Esophagus muscularis mucosa (tissue), 4 donors: ENCODE results near the gene LILRA5. TPM values are rescaled to one million over a fixed set of nuclear protein-coding genes. Genes with fewer than 3 reads are reported as not detected.
"Not testable (repeated sequence)": the region's sequence is repeated elsewhere in the genome, so short reads cannot be mapped to it uniquely, and the experiment has no call there.

Source experiments
- DNase-seq: peaks from one replicate; pipeline ENCODE4 v3.0.0-alpha.2; 2017; ENCODE audit errors: extremely low spot score
- H3K27ac ChIP-seq, 4 donors: fragments of 200-600 bp; sonication (generic); replicated peaks in 1 of 4; 1 replicate in 3 of 4; 2 replicates in 1 of 4; pipeline ENCODE4 v1.5.1; 2016 to 2019; ENCODE audit warnings: mild to moderate bottlenecking in 1 of 4
- H3K27me3 ChIP-seq, 4 donors: fragments of 200-600 bp; sonication (generic); one replicate each; pipeline versions ENCODE4 v1.5.1 to v1.6.0; 2016 to 2019
- H3K36me3 ChIP-seq, 4 donors: fragments of 200-600 bp; sonication (generic); one replicate each; pipeline ENCODE4 v1.5.1; 2016 to 2019
- H3K4me1 ChIP-seq, 4 donors: fragments of 200-600 bp; sonication (generic); one replicate each; pipeline ENCODE4 v1.5.1; 2016 to 2019
- H3K4me3 ChIP-seq, 4 donors: fragments of 200-600 bp; sonication (generic); 1 replicate in 2 of 4; 2 replicates in 2 of 4; pipeline ENCODE4 v1.5.1; 2016 to 2019; ENCODE audit warnings: mild to moderate bottlenecking in 4 of 4, moderate library complexity in 1 of 4
- H3K9me3 ChIP-seq, 4 donors: fragments of 200-600 bp; sonication (generic); 1 replicate in 3 of 4; 2 replicates in 1 of 4; pipeline ENCODE4 v1.5.1; 2016 to 2019
- CTCF ChIP-seq, 3 experiments: fragments of 200-600 bp in 2 of 3; fragments of 450-650 bp in 1 of 3; sonication (generic) in 2 of 3; IDR thresholded peaks; one replicate each; pipeline ENCODE4 v1.5.1; 2017 to 2019; ENCODE audit warnings: antibody characterized with exemption in 3 of 3, mild to moderate bottlenecking in 2 of 3, moderate library complexity in 1 of 3
- EP300 ChIP-seq: sonication (generic); formaldehyde crosslinking; IDR thresholded peaks from one replicate; pipeline ENCODE4 v1.6.1; 2017; ENCODE audit warnings: antibody characterized with exemption
- POLR2A ChIP-seq: fragments of 450-650 bp; IDR thresholded peaks from one replicate; pipeline ENCODE4 v1.6.1; 2017; ENCODE audit warnings: antibody characterized with exemption, moderate library complexity, mild to moderate bottlenecking, low read depth
- POLR2AphosphoS5 ChIP-seq, 2 donors: sonication (generic); formaldehyde crosslinking; IDR thresholded peaks; one replicate each; pipeline ENCODE4 v1.6.1; 2017; ENCODE audit warnings: antibody characterized with exemption in 2 of 2
- WGBS: methylation state at CpG from one replicate; pipeline ENCODE4 v1.1.5; 2018; 5-methylcytosine and 5-hydroxymethylcytosine counted together
- intact Hi-C: fragments of 100-400 bp; cut with DNase I; formaldehyde crosslinking; loops from one replicate; pipeline ENCODE4 v1.15.1; 2023
- total RNA-seq, 4 donors: library from RNA; depleted of rRNA; stranded (reverse); fragments of >200 nt; gene quantifications; one replicate each; pipeline versions ENCODE4 v1.1.0 to v1.2.1, GENCODE V29; 2016

LILRA5 gene
- total RNA-seq, 4 donors from 2014 or later: 1.5 to 12.1 (median 2.7) TPM

- WGBS: no CpG with 5 or more reads among the region's 7 CpGs
- DNase-seq: no peak
- Histone ChIP-seq H3K9me3 (no peaks in the 10 kb centered on the region), H3K4me3 (no peak overlapping the region), H3K27me3 (peaks cover 0 to 30% (median 0%) of the 10 kb centered on the region in 4 donors), H3K36me3 (no peaks in the 10 kb centered on the region), H3K4me1 (no peaks in the 10 kb centered on the region), H3K27ac (no peak overlapping the region)
- intact Hi-C loops: no loop called here
- no peak for TF ChIP-seq POLR2AphosphoS5 (IDR thresholded peaks at IDR 0.05)
- TF ChIP-seq POLR2A: no peak
- no peak for TF ChIP-seq EP300
Observed at GRCh38 chr19:54331626-54332025, 18.7 kb upstream of the LILRA5 start.

- WGBS: 78% methylated on average over 14 of the region's 14 CpGs
- H3K27me3 ChIP-seq: peaks cover 0 to 25% (median 0%) of the 10 kb centered on the region in 4 donors
- DNase-seq: no peak
- H3K4me1 ChIP-seq: no peaks in the 10 kb centered on the region
- H3K36me3 ChIP-seq: no peaks in the 10 kb centered on the region
- H3K4me3 ChIP-seq: no peak overlapping the region
- no peak for TF ChIP-seq CTCF (IDR thresholded peaks at IDR 0.05)
- no peak for TF ChIP-seq POLR2A
- no peak for TF ChIP-seq POLR2AphosphoS5 (IDR thresholded peaks at IDR 0.05)
- no peak for TF ChIP-seq EP300
- no peaks in the 10 kb centered on the region for H3K9me3 ChIP-seq
- H3K27ac ChIP-seq: no peak overlapping the region
- intact Hi-C loops: no loop called here
Observed at GRCh38 chr19:54329476-54330165, 16.7 kb upstream of the LILRA5 start.

- peaks cover 0 to 31% (median 0%) of the 10 kb centered on the region in 4 donors for H3K27me3 ChIP-seq
- H3K4me1 ChIP-seq, H3K9me3 ChIP-seq, H3K4me3 ChIP-seq, intact Hi-C loops, DNase-seq, H3K36me3 ChIP-seq, H3K27ac ChIP-seq: not testable (repeated sequence)
- WGBS: 72% methylated on average over 5 of the region's 5 CpGs
Observed at GRCh38 chr19:54328781-54329180, 15.8 kb upstream of the LILRA5 start.

- Histone ChIP-seq H3K4me3 (no peak overlapping the region), H3K9me3 (no peaks in the 10 kb centered on the region), H3K27me3 (peaks cover 0 to 30% (median 0%) of the 10 kb centered on the region in 4 donors), H3K27ac (no peak overlapping the region), H3K36me3 (no peaks in the 10 kb centered on the region), H3K4me1 (no peaks in the 10 kb centered on the region)
- intact Hi-C loops: no loop called here
- WGBS: 70% methylated on average over 5 of the region's 5 CpGs
- DNase-seq: no peak
- no peak for TF ChIP-seq CTCF (IDR thresholded peaks at IDR 0.05)
- no peak for TF ChIP-seq POLR2AphosphoS5 (IDR thresholded peaks at IDR 0.05)
- no peak for TF ChIP-seq EP300
- TF ChIP-seq POLR2A: no peak
Observed at GRCh38 chr19:54325631-54326030, 12.7 kb upstream of the LILRA5 start.

GRCh38 chr19:54325194-54325621 is 12.2 kb upstream of the LILRA5 start:
- peak; percentile 56 to 80 (median 57) for TF ChIP-seq CTCF (IDR thresholded peaks at IDR 0.05)
- TF ChIP-seq EP300: no peak
- WGBS: 4% methylated on average over 4 of the region's 4 CpGs
- no peak for DNase-seq
- no peak overlapping the region for H3K27ac ChIP-seq
- H3K27me3 ChIP-seq: peaks cover 0 to 33% (median 0%) of the 10 kb centered on the region in 4 donors
- no peak overlapping the region for H3K4me3 ChIP-seq
- H3K36me3 ChIP-seq: no peaks in the 10 kb centered on the region
- H3K4me1 ChIP-seq: no peaks in the 10 kb centered on the region
- no peaks in the 10 kb centered on the region for H3K9me3 ChIP-seq
- intact Hi-C loops: no loop called here

GRCh38 chr19:54324071-54324470 is 11.1 kb upstream of the LILRA5 start:
- H3K27ac ChIP-seq: no peak overlapping the region
- no peak for DNase-seq
- H3K27me3 ChIP-seq: peaks cover 0 to 33% (median 0%) of the 10 kb centered on the region in 4 donors
- H3K9me3 ChIP-seq: no peaks in the 10 kb centered on the region
- intact Hi-C loops: no loop called here
- TF ChIP-seq CTCF (IDR thresholded peaks at IDR 0.05): no peak
- TF ChIP-seq POLR2A: no peak
- no peak for TF ChIP-seq POLR2AphosphoS5 (IDR thresholded peaks at IDR 0.05)
- no peak for TF ChIP-seq EP300
- H3K4me3 ChIP-seq: no peak overlapping the region
- WGBS: 19% methylated on average over 3 of the region's 3 CpGs
- H3K4me1 ChIP-seq: no peaks in the 10 kb centered on the region
- H3K36me3 ChIP-seq: no peaks in the 10 kb centered on the region
